NCI-H1930 (cell line): ENCODE measurements around the gene SZRD1.

ENCODE experiments used
- DNase-seq, 2 experiments: peaks; one replicate each; lab custom pipeline; 2025; lab: John Stamatoyannopoulos, UW

SZRD1 gene

GRCh38 chr1:16394977-16395376, 27.9 kb downstream of the SZRD1 start:
- DNase-seq = no peak

DNA sequence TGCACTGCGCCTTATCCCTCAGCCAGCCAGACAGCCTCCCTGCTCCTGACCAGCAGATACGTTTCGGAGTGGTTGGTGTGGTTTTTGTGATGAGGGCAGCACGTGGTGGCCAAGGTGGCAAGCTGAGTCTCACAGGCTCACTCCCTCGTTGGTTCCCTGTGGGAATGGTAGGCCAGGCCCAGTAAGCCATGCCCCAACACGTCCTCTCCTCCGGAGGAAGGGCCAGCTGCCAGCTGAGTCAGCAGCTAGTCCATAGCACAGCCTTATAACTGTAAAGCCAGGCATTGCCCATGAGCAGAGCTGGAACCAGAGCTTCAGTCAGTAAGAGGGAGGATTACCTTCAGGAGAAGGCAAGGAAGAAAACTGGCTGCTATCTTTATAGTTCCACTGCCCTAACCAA, 29.5 kb downstream of the SZRD1 start:
- no peak for DNase-seq

- no peak for DNase-seq
Observed at GRCh38 chr1:16397120-16397519, 30.1 kb downstream of the SZRD1 start.

- DNase-seq = no peak
Observed at GRCh38 chr1:16398371-16398953, 31.4 kb downstream of the SZRD1 start.

DNA sequence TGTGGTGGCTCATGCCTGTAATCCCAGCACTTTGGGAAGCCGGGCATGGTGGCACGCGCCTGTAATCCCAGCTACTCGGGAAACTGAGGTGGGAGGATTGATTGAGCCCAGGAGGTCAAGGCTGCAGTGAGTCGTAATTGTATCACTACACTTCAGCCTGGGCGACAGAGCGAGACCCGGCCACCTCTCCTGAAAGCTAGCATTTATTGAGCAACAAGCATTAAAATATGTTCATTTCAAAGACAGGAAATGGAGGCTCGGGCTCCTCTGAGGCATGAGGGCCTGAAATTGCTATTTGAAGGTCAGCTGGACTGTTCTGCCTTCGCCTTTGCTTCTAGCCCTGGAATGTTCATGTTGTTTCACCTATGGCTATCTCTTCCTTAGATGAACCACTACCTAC, 35.7 kb downstream of the SZRD1 start:
- DNase-seq = no peak

- no peak for DNase-seq
Observed at GRCh38 chr1:16405441-16405840, 38.4 kb downstream of the SZRD1 start.

- DNase-seq = no peak
Observed at GRCh38 chr1:16406868-16407267, 39.8 kb downstream of the SZRD1 start.

DNA sequence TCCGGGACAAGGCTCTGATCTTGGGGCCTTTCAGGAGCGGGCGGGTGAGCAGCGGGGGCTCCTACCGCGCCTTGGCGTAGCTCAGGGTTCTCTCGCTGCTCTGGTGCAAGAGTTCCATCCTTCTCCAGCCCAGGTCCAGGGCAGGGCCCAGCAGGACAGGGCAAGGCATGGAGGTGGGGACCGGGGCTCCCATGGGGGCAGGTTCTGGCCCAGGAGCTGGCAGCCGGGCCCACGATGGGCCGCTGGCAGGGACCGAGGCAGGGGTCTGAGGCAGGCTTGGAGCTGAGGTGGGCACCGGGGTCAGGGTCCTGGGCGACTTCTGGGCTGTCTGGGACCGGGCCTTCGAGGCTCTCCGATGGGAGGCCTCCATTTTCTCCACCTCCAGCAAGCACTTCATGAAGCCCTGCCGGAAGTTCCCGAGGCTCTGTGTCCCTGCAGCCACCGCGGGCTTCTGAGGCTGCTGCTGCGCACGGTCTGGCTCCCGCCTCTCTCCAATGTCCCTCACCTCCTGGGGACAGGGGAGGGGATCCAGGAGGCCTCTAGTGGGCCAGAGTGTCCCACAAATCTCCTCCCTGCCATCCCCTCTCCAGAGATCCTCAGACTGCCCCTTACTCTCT, 42.6 kb downstream of the SZRD1 start:
- no peak for DNase-seq

DNA sequence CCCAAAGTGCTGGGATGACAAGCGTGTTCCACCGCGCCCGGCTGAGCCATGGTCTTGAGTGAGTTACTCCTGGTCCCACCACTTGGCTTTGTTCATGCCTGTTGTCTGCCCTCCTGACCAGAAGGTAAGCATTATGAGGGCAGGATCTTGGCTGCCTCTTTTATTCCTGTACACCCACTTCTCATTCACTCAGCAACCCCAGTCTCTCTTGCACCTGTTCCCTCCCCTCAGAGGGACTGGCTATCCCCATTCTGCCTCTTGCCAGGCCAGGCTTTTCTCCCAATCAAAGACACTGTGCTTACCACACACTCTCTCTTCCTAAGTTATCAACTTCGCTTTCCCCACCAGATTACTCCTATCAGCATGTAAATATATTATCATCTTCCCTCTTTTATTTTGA, 43.8 kb downstream of the SZRD1 start:
- no peak for DNase-seq

- no peak for DNase-seq
Observed at GRCh38 chr1:16413191-16413590, 46.1 kb downstream of the SZRD1 start.

DNA sequence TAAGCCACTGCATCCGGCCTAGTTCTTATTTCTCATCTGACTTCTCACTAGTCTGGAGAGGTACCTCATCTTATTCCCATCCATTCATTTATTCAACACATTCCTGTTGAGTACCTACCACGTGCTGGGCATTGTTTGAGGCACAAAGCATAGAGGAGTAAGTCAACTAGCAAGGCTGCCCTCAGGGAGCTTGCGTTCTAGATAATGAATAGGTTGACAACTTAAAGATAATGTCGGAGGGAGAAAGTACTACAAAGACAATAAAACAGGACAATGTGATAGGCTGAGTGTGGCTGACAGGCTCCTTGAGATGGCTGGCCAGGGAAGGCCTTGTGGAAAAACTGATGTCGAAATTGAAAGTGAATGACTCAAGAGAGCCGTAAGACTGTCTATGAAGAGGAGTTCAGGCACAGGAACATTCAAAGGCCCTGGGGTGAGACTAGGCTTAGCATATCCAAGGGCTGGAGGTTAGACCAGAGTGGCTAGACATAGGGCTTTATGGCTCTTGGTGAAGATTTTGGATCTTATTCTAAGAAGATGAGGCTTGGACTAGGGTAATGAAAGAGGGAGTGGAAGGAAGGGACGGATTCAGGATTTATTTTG, 51.9 kb downstream of the SZRD1 start:
- DNase-seq = no peak

DNA sequence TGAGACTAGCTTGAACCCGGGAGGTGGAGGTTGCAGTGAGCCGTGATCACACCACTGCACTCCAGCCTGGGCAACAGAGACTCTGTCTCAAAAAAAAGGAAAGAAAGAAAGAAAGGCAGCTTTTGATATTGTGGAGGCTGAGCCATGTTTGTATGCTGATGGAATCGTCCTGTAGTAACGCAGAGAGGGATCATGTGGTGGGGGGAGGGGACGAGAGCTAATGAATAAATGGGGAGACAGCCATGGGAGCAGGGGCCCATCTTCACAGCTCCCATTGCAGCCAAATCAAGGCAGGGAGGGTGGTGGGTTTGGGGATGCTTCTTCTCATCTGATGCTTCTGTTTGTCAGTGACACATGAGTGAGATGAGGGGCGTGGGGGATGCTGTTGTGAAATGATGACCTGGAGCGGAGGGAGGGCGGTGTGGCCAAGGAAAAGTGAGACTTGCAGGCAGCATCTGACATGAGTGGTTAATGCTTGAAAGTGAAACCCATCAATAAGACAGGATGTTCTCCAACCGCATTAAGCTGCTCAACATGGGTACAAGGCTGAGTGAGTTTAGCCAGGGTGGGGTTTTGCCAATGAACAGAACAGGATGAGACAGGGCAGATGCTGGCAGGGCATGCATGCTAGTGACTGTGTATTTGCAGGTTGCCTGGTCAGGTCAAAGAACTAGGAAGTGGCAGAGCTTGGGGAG, 53.5 kb downstream of the SZRD1 start:
- no peak for DNase-seq

GRCh38 chr1:16421201-16421600, 54.2 kb downstream of the SZRD1 start:
- no peak for DNase-seq

DNA sequence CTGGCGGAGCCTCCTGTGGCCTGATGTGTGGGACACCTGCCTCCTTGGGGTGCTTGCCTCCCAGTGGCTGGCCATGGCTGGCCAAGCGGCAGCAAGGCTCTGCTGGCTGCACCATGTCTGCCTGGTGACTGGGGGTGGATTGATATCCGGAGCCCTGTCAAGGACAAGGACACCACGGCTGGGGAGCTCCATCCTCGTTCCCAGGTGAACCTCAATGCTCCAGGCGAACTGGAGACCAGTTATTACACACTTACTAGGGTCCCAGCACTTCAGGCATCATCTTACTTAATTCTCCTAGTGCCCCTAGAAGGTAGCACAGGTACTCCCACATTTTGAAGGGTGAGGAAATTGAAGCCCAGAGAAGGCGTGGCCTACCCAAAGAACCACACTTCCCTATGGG, 55.0 kb downstream of the SZRD1 start:
- no peak for DNase-seq

GRCh38 chr1:16425125-16426025, 58.3 kb downstream of the SZRD1 start:
- DNase-seq = no peak

GRCh38 chr1:16430606-16431005, 63.6 kb downstream of the SZRD1 start:
- no peak for DNase-seq

DNA sequence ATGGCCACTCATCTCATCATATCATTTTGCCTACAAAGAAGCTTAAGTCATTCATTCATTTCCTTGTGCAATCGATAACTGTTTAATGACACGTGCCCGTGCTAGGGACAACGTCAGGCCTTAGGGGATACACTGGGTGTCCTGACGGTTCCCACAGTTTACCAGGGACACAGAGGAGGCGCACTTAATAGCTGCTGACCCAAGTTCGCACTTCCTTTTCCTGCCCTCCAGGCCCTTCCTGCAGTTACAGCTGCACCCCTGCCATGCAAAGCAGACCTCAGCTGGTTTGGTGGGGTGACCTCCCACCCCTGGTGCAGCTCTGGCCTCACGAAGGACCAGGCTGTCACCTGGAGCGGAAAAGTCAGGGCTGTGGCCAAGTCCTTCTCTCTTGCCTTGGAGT, 66.0 kb downstream of the SZRD1 start:
- DNase-seq = no peak

GRCh38 chr1:16434007-16434406, 67.0 kb downstream of the SZRD1 start:
- no peak for DNase-seq

- DNase-seq = no peak
Observed at GRCh38 chr1:16434501-16434900, 67.5 kb downstream of the SZRD1 start.

GRCh38 chr1:16436946-16437474, 70.0 kb downstream of the SZRD1 start, which contains the start of gene SPATA21:
Gene SPATA21 (minus strand): TSS chr1:16437424. CDS start chr1:16431371, 6,053 bp downstream.
- DNase-seq = no peak

DNA sequence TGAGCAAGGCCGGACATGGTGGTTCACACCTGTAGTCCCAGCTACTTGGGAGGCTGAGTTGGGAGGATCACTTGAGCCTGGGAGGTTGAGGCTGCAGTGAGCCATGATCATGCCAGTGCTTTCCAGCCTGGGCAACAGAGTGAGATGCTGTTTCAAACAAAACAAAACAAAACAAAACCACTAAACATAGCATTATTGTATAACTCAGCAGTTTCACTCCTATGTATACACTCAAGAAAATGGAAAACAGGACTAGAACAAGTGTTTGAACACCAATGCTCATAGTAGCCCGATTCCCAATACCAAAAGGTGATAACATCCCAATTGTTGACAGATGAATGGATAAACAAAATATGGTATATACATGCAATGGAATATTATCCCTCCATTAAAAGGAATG, 71.5 kb downstream of the SZRD1 start:
- no peak for DNase-seq

DNA sequence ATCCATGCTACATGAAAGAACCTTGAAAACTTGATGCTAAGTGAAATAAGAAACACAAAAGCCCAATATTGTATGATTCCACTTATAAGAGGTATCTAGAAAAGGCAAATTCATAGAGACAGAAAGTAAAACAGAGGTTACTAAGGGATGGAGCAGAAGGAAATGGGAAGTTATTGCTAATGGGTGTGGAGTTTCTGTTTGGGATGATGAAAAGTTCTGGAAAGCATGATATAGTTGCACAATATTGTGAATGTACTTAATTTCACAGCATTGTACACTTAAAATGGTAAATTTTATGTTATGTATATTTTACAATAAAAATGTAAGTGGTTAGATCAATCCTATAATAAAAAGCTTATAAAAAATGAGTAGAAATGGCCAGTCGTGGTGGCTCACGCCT, 71.9 kb downstream of the SZRD1 start:
- DNase-seq = no peak
